OCI-LY3 (cell line): ENCODE measurements around the gene TIMP3.

Experiments
- EZH2phosphoT487 ChIP-seq: fragments of 200-600 bp; shearing (Covaris generic); IDR thresholded peaks from 2 replicates; pipeline ENCODE4 v1.6.1; 2018; ENCODE audit warnings: antibody characterized with exemption, mixed run types, low read depth
- TF ChIP-seq, protein P1 (sequence below): fragments of 200-600, 300-600 bp; sonication (generic); IDR thresholded peaks from 2 replicates; pipeline ENCODE4 v1.5.1; 2014; ENCODE audit warnings: antibody characterized with exemption, low read length, low read depth

DNA sequence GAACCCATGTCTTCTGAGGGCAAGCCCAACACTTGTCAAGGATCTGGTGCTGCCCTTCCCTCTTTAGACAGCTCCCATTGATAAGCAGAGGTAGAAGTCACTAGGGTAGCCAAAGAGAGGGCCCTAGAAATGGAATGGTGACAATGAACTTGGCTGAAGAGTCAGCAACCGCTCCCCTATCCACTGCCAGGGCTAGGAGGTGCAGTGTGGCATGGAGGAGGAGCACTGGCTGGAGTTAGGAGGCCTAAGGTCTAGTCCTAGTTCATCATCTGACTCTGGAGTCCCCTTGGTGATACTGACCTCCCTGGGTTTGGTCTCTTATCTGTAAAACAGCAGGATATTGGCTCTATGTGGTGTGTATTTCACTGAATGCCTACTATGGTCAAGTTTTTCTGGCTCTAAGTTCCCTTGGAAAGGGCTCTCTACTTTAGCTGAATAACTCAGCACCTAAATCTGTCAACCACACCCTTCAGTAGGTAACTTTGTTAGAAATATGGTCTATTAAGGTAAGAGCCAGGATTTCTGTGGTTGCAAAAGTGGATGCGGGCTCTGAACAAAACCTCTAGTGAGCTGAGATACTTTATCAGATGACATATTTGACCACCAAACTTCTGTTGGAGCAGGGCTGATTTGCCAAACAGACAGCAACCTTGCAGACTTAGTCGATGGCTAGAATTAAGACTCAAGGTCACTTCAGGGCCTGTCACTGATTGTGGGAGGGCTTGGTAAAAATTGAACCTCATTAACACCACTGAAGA, 10.5 kb downstream of the TIMP3 start:
- TF ChIP-seq, protein P1, sequence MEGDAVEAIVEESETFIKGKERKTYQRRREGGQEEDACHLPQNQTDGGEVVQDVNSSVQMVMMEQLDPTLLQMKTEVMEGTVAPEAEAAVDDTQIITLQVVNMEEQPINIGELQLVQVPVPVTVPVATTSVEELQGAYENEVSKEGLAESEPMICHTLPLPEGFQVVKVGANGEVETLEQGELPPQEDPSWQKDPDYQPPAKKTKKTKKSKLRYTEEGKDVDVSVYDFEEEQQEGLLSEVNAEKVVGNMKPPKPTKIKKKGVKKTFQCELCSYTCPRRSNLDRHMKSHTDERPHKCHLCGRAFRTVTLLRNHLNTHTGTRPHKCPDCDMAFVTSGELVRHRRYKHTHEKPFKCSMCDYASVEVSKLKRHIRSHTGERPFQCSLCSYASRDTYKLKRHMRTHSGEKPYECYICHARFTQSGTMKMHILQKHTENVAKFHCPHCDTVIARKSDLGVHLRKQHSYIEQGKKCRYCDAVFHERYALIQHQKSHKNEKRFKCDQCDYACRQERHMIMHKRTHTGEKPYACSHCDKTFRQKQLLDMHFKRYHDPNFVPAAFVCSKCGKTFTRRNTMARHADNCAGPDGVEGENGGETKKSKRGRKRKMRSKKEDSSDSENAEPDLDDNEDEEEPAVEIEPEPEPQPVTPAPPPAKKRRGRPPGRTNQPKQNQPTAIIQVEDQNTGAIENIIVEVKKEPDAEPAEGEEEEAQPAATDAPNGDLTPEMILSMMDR = no peak
- no peak for TF ChIP-seq EZH2phosphoT487
